H1 (cell line): ENCODE measurements around the gene PBLD.
"Not testable (repeated sequence)": the region's sequence is repeated elsewhere in the genome, so short reads cannot be mapped to it uniquely, and the experiment has no call there.

ENCODE experiments used
- BCL11A ChIP-seq, 2 experiments: IDR thresholded peaks; one replicate each; pipeline ENCODE4 v1.6.1; 2011; ENCODE audit warnings: low read depth in 2 of 2, low read length in 2 of 2, mild to moderate bottlenecking in 2 of 2
- CTCF ChIP-seq, 3 experiments: IDR thresholded peaks; 1 replicate in 2 of 3; 2 replicates in 1 of 3; pipeline versions ENCODE4 v1.5.1 to v1.6.1; 2011; ENCODE audit warnings: low read length in 3 of 3, mild to moderate bottlenecking in 3 of 3, inconsistent platforms in 2 of 3, low read depth in 1 of 3, moderate library complexity in 1 of 3; ENCODE audit not compliant: insufficient read depth in 1 of 3; ENCODE audit errors: control extremely low read depth in 1 of 3
- EP300 ChIP-seq, 2 experiments: IDR thresholded peaks; 1 replicate in 1 of 2; 2 replicates in 1 of 2; pipeline ENCODE4 v1.6.1; 2011 to 2012; ENCODE audit warnings: low read depth in 2 of 2, low read length in 2 of 2, mild to moderate bottlenecking in 2 of 2, borderline replicate concordance in 1 of 2, inconsistent platforms in 1 of 2, moderate library complexity in 1 of 2
- EZH2 ChIP-seq: fragments of 200-600 bp; sonication (generic); IDR thresholded peaks from 2 replicates; pipeline ENCODE4 v1.7.1; 2012; ENCODE audit warnings: low read depth, mild to moderate bottlenecking, moderate library complexity, low read length, inconsistent platforms; ENCODE audit not compliant: severe bottlenecking
- PHF8 ChIP-seq: fragments of 200-600 bp; sonication (generic); conservative IDR thresholded peaks from 2 replicates; pipeline ENCODE4 v1.7.1; 2012; ENCODE audit warnings: low read depth, mild to moderate bottlenecking, inconsistent platforms, low read length, moderate library complexity
- RBBP5 ChIP-seq: IDR thresholded peaks from 2 replicates; pipeline ENCODE4 v1.7.1; 2012; ENCODE audit warnings: low read depth, mild to moderate bottlenecking, inconsistent platforms, low read length, moderate library complexity, borderline replicate concordance
- RFX5 ChIP-seq: IDR thresholded peaks from 2 replicates; pipeline ENCODE4 v1.6.1; 2011; ENCODE audit warnings: low read depth, low read length, improper control_type of control experiment, borderline replicate concordance
- YY1 ChIP-seq: IDR thresholded peaks from 2 replicates; pipeline ENCODE4 v1.6.1; 2011; ENCODE audit warnings: low read depth, mild to moderate bottlenecking, low read length
- ZNF274 ChIP-seq: IDR thresholded peaks from 2 replicates; pipeline ENCODE4 v1.7.0; 2012; ENCODE audit warnings: low read length, borderline replicate concordance; ENCODE audit errors: extremely low read depth
- TF ChIP-seq, protein P1 (sequence below): IDR thresholded peaks from 2 replicates; pipeline ENCODE4 v1.6.1; 2012; ENCODE audit warnings: low read length, inconsistent platforms

DNA sequence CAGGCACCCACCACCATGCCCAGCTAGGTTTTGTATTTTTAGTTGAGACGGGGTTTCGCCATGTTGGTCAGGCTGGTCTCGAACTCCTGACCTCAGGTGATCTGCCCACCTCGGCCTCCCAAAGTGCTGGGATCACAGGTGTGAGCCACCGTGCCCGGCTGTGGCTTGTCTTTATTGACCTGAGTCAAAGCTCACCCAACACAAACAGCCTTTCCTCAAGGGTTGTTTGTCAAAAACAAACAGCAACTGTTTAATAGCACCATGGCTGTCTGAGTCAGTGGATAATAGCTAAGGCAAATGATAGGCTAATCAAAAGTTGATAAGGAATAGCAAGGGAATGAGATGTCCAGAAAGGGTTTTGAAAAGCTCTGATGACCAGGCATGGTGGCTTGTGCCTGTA lies 17.8 kb downstream of the PBLD start:
- not testable (repeated sequence) for TF ChIP-seq CTCF (IDR thresholded peaks at IDR 0.05; ENCODE audit: control extremely low read depth in 1 of 3, insufficient read depth in 1 of 3, low read depth in 1 of 3, low read length in 3 of 3); PHF8; BCL11A (IDR thresholded peaks at IDR 0.05; ENCODE audit: low read depth in 2 of 2, low read length in 2 of 2); EZH2; RFX5; RBBP5; EP300 (IDR thresholded peaks at IDR 0.05; ENCODE audit: borderline replicate concordance in 1 of 2, low read depth in 2 of 2, low read length in 2 of 2); YY1; ZNF274
- TF ChIP-seq, protein P1, sequence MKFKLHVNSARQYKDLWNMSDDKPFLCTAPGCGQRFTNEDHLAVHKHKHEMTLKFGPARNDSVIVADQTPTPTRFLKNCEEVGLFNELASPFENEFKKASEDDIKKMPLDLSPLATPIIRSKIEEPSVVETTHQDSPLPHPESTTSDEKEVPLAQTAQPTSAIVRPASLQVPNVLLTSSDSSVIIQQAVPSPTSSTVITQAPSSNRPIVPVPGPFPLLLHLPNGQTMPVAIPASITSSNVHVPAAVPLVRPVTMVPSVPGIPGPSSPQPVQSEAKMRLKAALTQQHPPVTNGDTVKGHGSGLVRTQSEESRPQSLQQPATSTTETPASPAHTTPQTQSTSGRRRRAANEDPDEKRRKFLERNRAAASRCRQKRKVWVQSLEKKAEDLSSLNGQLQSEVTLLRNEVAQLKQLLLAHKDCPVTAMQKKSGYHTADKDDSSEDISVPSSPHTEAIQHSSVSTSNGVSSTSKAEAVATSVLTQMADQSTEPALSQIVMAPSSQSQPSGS = not testable (repeated sequence)
